ENCODE data around the gene TTC21B.
"Not testable (repeated sequence)": the region's sequence is repeated elsewhere in the genome, so short reads cannot be mapped to it uniquely, and the experiment has no call there.

Gene TTC21B

DNA sequence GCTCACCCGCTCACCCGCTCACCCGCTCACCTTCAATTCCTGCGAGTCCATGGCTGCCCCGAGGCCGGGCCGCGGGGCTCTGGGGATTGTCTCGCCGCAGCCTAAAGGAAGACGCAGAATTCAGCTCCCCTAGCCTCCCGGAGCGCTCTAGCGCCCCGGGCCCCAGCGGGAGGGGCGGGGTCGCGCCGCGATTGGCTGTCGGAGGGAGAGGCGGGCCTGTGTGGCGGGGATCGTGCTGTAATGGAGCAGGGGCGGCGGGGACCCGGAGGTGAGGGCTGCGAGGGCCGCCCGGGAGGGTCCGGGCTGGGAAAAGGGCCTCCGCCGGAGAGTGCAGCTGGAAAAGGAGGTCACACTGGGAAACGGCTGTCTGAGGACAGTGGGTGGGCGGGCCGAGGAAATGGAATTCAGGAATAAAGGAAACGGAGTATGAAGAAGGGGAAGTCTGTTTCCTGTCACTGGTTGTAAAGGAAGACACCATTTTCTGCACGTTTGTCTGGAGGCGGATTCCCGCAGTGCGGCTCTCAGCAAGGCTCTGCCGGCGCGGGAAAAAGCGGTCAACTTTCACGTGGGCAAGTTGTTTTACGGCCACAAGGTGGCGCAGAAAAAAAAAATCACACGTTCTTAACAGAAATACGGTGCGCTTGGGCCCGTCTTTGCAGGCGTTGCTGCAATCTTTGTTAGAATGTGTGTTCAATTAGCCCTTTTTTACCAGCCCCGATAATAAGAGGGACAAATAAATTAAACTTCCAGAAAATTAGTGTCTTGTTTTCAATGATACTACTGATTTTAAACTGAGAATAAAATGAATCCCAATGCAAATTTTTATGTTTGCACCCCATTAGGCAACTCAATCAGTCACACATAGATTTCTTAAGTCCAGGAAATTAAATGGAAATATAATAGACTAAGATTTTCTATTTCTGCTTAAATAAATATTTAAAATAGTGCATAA is at the start of gene TTC21B:
Gene TTC21B, minus strand, starts transcription at position 122 of the 952 bp plus-strand sequence. Its CDS starts 71 bp downstream, at position 51.
- peak; percentile 91 for DNase-seq

DNA sequence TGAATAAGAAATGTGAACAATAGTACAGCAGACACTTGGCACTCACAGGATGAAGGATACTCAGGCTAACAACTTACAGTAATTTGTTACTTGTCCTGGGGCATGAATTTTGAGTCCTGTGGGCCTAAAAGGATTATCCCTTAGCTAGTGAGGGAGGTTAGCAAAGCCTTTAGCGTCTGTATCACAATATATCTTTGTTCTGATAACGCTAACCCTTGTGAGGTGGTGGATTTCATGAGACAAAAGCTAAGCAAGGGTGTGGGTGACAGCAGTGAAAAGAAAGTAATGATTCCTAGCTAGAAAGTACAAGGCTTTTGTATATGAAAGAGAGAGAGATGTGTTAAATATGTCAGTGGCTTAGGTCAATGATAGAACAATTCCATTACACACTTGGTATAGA is 46.8 kb upstream of the TTC21B start:
- DNase-seq: no peak

DNA sequence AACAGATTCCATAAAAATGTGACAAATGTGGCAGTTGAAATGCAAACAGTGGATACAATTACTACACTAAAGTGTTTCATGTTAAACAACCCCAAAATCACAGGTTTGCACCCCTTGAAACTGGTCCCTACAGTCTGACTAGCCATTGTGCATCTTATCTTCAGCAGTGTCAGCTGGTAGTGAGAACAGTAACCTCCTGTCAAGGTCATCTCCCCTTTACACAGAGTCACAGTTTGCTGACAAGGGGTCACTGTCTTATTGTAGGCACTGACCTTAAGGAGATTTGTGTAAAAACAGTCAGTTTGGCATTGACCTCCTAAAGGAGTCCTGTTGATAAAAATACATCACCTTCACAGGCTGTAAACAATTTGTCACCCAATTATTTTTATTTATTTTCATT is 37.3 kb upstream of the TTC21B start:
- DNase-seq: no peak

DNA sequence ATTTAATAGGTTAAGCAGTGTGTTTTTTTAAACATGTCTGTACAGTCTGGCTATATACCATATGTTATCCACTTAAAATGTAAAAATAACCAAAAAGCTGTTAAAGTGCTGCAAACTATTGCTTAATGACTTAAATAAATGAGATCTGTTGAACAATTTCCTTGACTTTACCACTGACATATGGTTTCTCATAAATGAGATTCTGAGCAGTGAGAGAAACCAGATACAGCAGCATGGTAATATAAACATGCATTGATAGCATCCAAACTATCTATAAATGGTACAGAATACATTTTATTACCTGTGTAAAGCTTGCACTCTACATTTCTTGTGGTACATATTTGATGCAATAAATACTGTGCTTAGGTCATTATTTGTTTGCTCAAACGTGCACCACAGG is 36.3 kb upstream of the TTC21B start:
- DNase-seq: no peak

DNA sequence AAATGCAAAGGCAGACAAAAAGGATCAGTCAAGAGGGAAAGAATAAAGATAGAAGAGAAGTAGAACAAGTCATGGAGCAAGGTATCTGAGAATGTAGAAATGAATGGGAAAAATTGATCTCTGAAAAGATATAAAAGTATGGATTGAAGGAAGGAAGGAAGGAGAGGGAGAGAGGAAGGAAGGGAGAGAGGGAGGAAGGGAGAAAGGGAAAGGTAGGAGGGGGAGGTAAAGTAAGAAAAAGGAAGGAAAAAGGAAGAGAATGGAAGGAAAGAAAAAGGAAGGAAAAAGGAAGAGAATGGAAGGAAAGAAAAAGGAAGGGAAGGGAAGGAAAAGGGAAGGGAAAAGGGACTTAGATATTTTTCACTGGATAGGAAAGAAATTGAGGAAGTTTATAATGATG is 31.5 kb upstream of the TTC21B start:
- no peak for DNase-seq

DNA sequence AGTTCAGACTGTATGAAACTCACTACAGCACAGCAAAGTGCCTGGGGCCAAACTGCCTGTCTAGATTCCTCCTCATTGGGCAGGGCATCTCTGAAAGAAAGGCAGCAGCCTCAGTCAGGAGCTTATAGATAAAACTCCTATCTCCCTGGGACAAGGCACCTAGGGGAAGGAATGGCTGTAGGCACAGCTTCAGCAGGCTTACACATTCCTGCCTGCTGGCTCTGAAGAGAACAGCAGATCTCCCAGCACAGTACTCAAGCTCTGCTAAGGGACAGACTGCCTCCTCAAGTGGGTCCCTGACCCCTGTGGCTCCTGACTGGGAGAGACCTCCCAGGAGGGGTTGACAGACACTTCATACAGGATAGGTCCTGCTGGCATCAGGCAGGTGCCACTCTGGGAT is 18.6 kb upstream of the TTC21B start:
- not testable (repeated sequence) for DNase-seq

DNA sequence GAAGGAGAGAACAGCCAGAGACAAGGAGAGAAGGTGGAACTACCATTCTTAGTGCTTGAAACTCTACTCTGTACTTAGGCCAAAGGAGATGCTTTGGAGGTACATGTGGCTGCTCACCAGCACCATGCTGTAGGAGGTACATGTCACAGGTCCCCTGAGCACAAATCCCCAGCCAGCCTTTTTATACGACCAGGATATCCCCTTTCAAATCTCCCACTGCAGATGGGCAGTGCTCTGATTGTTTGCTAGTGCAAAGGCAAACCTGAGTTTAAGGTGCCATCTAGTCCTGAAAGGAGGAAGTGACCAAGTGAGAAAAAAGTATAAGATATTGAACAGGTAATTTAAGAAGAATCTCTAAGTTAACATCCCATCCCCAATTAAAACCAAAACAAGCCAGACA is 17.1 kb upstream of the TTC21B start:
- no peak for DNase-seq

DNA sequence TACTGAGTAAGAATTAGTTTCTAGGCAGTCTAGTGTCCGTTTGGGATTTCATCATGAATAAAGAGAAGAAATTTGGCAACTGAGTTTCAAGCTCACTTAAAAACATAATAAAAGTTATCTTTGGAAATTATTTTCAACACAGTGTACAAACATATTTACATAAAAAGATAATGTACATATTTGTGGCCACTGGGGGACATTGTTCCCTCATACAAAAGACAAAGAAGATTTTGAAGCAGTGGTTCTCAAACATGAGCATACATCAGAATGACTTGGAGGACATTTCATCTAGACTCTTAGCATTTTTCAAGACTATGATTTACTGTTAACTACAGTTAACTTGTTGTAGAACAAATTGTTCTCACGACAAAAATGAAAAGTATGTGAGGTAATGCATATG is 15.7 kb upstream of the TTC21B start:
- DNase-seq: no peak

DNA sequence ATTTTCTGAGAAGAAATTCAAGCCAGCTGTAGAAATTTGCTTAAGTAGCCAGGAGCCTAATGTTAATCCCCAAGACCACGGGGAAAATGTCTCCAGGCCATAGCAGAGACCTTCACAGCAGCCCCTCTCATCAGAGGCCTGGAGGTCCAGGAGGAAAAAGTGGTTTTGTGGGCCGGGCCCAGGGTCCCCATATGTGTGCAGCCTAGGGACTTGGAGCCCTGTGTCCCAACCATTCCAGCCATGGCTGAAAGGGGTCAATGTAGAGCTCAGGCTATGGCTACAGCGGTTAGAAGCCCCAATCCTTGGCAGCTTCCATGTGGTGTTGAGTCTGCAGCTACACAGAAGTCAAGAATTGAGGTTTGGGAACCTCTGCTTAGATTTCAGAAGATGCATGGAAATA is 14.2 kb upstream of the TTC21B start:
- no peak for DNase-seq

DNA sequence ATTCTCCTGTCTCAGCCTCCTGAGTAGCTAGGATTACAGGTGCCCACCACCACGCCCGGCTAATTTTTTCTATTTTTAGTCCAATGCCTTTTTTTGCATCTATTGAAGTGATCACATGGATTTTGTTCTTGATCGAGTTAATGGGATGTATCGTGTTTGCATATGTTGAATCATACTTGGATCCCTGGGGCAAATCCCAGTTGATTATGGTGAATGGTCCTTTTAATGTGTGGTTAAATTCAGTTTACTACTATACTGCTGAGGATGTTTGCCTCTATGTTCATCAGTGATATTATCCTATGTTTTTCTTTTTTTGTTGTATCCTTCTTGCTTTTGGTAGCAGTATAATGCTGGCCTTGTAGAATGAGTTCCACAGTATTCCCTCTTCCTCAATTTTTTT is 8.2 kb upstream of the TTC21B start:
- no peak for DNase-seq

DNA sequence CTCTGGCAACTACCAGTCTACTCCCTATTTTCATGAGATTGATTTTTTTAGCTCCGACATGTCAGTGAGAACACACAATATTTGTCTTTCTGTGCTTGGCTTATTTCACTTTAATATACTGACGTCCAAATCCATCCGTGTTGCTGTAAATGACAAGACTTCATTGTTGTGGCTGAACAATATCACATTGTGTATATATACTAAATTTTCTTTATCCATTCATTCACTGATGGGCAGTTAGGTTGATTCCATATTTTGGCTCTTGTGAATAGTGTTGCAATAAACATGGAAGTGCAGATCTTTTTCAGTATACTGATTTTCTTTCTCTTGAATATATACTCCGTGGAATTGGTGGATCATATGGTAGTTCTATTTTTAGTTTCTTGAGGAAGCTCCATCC is 5.8 kb upstream of the TTC21B start:
- no peak for DNase-seq

DNA sequence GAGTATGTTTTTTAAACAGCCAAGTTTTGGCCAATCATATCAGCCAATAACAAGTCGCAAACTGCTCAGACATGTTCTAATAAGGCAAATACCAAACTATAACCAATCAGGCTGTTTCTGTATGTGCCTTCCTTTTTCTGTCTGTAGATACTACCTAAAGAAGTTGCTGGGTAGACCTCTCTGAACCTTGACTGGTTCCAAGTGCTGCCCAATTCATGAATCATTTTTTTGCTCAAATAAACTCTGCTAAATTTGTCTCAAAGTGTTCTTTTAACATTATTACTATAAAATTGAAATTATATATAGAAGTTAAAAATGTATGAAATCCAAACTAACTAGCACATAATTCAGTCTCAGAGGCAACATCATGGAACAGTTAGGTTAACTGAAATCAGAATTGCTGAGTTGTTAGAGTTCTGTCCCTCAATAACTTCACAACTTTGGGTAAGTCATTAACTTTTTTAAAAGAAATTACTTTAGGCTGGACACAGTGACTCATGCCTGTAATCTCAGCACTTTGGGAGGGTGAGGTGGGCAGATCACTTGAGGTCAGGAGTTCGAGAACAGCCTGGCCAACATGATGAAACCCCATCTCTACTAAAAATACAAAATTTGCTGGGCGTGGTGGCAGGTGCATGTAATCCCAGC is 4.9 kb upstream of the TTC21B start:
- no peak for DNase-seq

DNA sequence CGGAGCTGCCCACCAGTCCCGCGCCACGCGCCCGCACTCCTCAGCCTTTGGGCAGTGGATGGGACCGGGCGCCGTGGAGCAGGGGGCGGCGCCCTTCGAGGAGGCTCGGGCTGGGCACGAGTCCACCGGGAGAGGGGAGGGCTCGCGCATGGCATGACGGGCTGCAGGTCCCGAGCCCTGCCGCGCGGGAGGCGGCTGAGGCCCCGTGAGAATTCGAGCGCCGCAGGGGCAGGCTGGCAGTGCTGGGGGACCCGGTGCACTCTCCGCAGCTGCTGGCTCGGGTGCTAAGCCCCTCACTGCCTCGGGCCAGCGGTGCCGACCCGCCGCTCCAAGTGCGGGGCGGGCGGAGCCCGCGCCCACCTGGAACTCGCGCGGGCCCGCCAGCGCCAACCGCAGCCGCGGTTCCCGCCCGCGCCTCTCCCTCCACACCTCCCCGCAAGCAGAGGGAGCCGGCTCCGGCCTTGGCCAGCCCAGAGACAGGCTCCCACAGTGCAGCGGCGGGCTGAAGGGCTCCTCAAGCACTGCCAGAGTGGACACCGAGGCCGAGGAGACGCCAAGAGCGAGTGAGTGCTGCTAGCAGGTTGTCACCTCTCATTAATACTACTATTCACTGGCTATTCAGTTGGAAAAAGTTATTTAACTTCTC is 3.6 kb upstream of the TTC21B start:
- peak; percentile 23 for DNase-seq

DNA sequence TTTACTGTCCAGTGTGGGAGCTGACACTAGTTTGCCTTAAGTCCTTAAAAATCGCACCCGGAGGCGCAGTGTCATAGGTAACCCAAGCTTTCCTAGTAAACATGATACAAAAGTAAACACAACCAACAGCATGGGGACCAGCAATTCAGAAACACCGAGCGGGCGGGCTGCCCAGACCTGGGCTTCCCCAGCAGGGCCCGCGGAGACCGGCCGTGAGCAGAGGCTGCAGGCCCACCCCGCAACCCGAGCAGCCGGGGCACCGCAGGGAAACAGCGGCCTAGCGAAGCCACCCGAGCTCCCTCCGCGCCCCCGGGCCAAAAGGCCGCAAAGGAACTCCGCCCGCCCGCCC is 296 bp downstream of the TTC21B start:
- DNase-seq: peak; percentile 83

DNA sequence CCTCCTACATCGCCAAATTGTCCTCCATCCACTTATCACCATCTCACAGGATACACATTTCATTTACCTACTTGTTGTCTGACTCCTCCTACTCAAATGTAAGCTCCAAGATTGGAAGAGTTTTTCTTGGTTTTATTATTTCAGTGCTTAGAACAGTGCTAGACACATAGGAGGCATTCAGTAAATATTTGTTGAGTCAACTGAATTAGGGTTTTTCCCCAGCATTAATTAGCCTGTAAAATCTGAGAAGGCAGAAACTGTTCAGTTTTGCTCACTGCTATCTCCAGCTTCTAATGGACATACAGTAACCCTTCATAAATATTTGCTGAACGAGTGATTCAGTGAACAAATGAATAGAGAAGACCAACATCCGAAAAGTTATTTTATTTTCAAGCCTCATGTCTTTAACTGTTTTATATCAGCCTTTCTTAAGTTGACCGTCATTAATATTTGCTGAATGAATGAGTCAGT is 800 bp downstream of the TTC21B start:
- peak; percentile 6 for DNase-seq

DNA sequence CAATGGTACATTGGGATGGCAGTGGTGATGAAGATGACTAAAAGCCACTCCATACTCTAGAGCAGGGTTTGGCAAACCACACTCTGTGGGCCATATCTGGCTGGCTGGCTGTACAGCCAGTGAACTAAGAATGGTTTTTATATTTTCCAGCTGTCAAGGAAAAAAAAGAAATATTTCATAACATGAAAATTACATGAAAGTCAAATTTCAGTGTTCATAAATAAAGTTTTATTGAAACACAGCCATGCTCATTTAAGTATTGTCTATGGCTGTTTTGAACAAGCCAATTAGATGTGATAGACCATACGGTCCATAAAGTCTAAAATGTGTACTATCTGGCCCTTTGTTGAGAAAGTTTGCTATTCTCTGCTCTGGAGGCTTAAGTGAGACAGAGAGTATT is 1.5 kb downstream of the TTC21B start:
- no peak for DNase-seq

DNA sequence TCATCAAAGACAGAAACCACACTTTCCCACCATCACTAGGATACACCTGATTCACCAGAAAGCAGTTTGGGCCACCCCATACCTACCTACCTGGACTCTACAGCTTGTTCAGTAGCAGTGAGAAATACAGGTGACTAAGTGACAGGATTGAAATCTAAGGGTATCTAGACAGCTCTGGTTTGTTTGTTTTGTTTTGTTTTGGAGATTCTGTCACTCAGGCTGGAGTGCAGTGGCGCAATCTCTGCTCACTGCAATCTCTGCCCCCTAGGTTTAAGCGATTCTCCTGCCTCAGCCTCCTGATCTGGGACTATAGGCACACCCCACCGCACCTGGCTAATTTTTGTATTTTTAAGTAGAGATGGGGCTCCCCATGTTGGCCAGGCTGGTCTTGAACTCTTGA is 3.1 kb downstream of the TTC21B start:
- no peak for DNase-seq

DNA sequence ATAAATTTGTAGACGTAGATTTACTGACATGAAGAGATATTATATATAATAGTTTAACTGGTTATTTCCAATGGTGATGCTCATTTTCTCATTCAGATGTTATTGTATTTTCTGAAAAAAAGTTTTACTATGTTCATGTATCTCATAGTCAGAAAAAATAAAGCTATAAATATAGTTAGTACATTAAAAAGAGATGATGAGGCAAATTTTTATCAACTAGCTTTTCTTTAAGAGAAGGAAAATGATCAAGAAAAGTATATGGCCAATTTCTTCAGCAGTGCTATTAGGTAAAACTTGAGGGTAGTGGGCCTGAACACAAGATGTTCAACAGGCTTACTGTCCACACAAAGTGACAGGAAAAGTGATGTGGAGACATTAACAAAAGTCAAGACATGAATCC is 11.7 kb downstream of the TTC21B start:
- DNase-seq: no peak

DNA sequence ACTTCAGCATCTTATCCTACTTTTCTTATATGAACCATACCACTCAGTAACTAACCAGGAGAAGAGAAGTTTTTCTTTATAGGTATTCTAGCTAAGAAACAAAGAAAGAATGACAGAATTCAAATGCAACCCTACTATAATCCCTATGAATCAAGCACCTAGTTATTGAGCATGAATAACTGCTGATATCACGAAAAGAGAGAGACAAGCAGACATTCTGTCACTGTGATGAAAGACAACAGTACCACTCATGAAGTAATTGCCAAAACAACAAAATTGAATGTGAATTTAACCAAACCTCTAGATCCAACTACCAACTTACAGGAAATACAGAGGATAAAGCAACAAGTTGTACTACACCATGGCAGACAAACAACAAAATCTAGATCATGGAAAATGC is 15.3 kb downstream of the TTC21B start:
- DNase-seq: no peak

DNA sequence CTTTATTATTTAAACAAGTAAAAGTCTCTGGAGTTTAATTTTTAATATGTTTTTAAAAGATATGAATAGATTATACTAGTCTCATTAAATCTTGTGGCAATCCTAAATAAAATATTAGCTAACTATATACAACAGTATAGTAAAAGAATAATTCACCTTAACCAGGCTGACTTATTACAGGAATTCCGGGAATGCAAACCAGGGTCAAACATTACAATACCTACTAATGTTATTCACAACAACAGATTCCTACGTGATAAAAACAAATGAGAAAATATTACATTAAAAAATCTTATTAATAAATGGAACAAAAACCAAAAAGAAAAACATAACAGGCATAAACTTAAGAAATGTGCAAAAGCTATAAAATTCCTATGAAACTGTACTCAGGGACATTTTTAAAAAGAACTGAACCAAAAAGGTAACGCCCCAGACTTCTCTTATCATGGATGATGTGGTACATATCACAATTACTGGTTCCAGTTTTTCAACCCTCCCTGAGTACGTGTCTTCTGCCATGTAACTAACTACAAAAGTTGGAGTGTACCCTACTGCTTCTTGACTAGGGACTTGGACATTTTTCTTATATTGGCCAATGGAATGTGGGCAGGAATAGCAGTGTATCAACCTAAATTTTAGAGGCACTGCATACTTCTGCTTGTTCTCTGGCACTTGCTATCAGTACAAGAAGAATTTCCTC is 20.2 kb downstream of the TTC21B start:
- DNase-seq: no peak

DNA sequence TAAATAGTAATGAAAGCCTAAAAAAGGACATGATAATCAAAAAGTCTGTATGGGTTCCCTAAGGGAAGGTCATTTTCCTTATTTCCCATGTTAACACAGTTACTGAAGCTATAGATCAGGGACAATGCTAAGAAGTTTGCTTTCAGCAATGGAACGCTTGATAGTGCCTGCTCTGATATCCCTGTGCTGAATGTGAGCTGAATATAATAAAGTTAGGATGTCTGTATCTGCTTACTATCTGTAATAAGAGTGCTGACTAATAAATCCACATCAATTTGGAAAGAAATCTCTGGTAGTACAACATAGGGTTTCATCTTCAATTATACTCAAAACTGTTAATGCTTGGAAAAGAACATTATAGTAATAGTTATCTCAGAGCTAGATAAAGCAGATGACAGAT is 25.8 kb downstream of the TTC21B start:
- DNase-seq: no peak

DNA sequence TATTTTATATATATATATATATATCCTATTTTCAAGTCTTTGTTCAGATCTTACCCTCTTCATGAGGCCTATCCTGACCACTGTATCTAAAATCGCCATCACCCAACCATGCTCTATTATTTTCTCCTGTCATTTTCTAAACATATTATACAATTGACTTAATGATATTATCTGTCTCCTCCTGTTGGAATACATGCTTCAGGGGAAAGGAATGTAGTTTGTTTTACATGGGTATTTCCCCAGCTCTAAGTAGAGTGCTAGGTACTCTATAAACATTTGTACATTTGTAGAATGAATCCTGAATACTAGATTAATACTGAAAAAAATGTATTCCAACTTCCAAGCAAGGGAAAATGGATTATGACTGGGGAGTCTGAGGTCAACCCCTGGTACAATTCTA is 26.2 kb downstream of the TTC21B start:
- DNase-seq: no peak

DNA sequence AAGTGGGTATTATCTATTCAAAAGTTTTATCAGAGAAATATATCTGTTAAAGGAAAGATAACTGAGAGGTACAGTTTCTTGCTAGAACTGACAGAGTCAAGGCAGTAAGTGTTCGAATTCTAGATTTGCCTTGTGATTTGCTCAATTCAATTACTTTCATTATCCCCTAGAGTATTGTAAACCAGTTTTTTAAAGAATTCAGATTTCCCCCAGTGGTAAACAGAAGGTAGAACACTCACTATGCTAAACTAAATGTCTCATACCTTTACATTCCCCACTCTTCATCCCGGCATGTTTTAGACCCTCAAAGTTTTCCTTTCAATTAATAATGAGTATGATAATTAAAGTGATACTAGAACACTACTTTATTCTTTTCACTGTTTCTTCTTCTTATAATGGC is 28.6 kb downstream of the TTC21B start:
- DNase-seq: no peak
